ENCODE data around the gene ME2.

- TF ChIP-seq POLR2A (IDR thresholded peaks at IDR 0.05; ENCODE audit: low read length) (no peak), GATA1 (IDR thresholded peaks at IDR 0.05; ENCODE audit: low read depth, low read length) (no peak)
Observed at GRCh38 chr18:50969448-50969847, 90.5 kb downstream of the ME2 start.

All from erythroblast (primary cell).